ENCODE measurements around the gene MOK.

- TF ChIP-seq, protein P1, sequence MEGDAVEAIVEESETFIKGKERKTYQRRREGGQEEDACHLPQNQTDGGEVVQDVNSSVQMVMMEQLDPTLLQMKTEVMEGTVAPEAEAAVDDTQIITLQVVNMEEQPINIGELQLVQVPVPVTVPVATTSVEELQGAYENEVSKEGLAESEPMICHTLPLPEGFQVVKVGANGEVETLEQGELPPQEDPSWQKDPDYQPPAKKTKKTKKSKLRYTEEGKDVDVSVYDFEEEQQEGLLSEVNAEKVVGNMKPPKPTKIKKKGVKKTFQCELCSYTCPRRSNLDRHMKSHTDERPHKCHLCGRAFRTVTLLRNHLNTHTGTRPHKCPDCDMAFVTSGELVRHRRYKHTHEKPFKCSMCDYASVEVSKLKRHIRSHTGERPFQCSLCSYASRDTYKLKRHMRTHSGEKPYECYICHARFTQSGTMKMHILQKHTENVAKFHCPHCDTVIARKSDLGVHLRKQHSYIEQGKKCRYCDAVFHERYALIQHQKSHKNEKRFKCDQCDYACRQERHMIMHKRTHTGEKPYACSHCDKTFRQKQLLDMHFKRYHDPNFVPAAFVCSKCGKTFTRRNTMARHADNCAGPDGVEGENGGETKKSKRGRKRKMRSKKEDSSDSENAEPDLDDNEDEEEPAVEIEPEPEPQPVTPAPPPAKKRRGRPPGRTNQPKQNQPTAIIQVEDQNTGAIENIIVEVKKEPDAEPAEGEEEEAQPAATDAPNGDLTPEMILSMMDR (IDR thresholded peaks at IDR 0.05), result no peak
- no peak for TF ChIP-seq POLR2AphosphoS5 (IDR thresholded peaks at IDR 0.05)
- TF ChIP-seq POLR2A (IDR thresholded peaks at IDR 0.05), result no peak
Measured at GRCh38 chr14:102229739-102230092, 75.2 kb downstream of the MOK start.

Measured in breast epithelium (tissue), 3 donors.